Prostate gland (tissue), 2 donors: Measurements from ENCODE around the gene RFNG. TPM values are rescaled to one million over a fixed set of nuclear protein-coding genes. Genes with fewer than 3 reads are reported as not detected.

Source experiments
- DNase-seq: peaks from one replicate; pipeline ENCODE4 v3.0.0-alpha.2; 2019; ENCODE audit warnings: low spot score
- H3K27ac ChIP-seq, 2 donors: fragments of 200-600 bp; sonication (generic); 2 replicates each; pipeline ENCODE4 v1.5.1; 2017 to 2019
- H3K27me3 ChIP-seq: fragments of 200-600 bp; sonication (generic); replicated peaks from 2 replicates; pipeline ENCODE4 v1.5.1; 2019; ENCODE audit not compliant: insufficient read depth
- H3K36me3 ChIP-seq, 2 donors: fragments of 200-600 bp; sonication (generic); 1 replicate in 1 of 2; 2 replicates in 1 of 2; pipeline versions ENCODE4 v1.5.1 to v1.8.1; 2017 to 2019
- H3K4me1 ChIP-seq: fragments of 200-600 bp; sonication (generic); replicated peaks from 2 replicates; pipeline ENCODE4 v1.5.1; 2019
- H3K4me3 ChIP-seq, 2 donors: fragments of 200-600 bp; sonication (generic); 2 replicates each; pipeline ENCODE4 v1.5.1; 2017 to 2019
- H3K9me3 ChIP-seq: fragments of 200-600 bp; sonication (generic); 2 replicates; pipeline ENCODE4 v1.5.1; 2017
- POLR2A ChIP-seq: fragments of 450-650 bp; IDR thresholded peaks from one replicate; pipeline ENCODE4 v1.6.1; 2016; ENCODE audit warnings: antibody characterized with exemption, mild to moderate bottlenecking
- POLR2AphosphoS5 ChIP-seq: sonication (generic); formaldehyde crosslinking; IDR thresholded peaks from one replicate; pipeline ENCODE4 v1.6.1; 2017; ENCODE audit warnings: antibody characterized with exemption
- WGBS: methylation state at CpG from one replicate; pipeline ENCODE4 v1.1.5; 2018; 5-methylcytosine and 5-hydroxymethylcytosine counted together
- intact Hi-C: fragments of 100-400 bp; cut with DNase I; formaldehyde crosslinking; loops from one replicate; pipeline ENCODE4 v1.14.2; 2022
- total RNA-seq, 2 donors: library from RNA; depleted of rRNA; stranded (reverse); fragments of >200 nt; gene quantifications; one replicate each; pipeline ENCODE4 v1.1.0, GENCODE V29; 2016
- TF ChIP-seq, protein P1 (sequence below), 4 experiments: fragments of 200-600 bp in 2 of 4; fragments of 450-650 bp in 2 of 4; sonication (generic) in 2 of 4; IDR thresholded peaks; 1 replicate in 3 of 4; 2 replicates in 1 of 4; pipeline ENCODE4 v1.5.1; 2016 to 2019; ENCODE audit warnings: antibody characterized with exemption in 4 of 4, mild to moderate bottlenecking in 2 of 4, moderate library complexity in 2 of 4

The RFNG gene, protein sequence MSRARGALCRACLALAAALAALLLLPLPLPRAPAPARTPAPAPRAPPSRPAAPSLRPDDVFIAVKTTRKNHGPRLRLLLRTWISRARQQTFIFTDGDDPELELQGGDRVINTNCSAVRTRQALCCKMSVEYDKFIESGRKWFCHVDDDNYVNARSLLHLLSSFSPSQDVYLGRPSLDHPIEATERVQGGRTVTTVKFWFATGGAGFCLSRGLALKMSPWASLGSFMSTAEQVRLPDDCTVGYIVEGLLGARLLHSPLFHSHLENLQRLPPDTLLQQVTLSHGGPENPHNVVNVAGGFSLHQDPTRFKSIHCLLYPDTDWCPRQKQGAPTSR
- 10 to 100 TPM; 48.8 to 92.7 TPM for total RNA-seq

DNA sequence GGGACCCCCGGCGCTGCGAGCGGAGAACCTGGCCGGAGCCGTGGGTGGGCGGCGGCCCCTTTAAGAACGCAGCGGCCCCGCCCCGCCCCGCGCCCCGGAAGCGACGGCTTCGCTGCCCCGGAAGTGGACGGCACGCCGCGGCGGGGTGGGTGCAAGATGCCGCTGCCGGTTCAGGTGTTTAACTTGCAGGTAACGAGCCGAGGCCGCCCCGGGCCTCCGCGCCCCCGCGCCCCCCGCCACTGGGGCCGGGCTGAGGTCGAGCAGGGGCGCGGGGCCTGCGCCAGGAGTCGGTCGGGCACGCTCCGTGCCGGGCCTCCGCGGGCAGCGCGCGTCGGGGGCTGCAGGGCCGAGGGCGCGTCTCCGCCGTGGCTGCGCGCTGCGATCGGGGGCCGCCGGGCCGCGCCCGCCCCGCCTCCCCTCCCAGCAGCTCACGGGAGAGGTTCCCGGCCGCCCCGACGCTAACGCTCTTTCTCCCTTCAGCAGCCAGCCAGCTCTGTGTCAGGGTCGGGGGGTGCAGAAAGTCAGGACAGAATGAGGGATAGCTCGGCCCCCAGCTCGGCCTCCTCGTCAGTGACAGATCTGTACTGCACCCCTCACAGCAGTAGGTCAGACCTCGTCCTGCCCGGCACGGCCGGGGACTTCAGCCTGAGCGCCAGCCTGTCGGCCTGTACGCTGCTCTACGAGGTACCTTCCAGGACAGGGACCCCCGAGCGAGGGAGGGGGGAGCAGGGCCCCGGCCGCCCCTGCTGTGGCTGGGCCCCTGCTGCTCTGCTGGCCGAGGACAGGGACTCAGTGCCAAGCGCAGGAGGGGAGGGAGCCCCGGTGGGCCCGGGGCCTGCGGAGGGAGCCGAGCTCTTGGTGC lies at the start of gene RFNG, which contains the start of gene GPS1:
RFNG (minus strand) TSS at position 36 of the 862 bp plus-strand sequence. CDS start 45 bp downstream, outside the sequence.
GPS1 (plus strand) TSS at position 123 of the 862 bp plus-strand sequence; CDS start at position 157, 34 bp downstream.
- Histone ChIP-seq H3K9me3 (no peaks in the 10 kb centered on the region), H3K27me3 (no peaks in the 10 kb centered on the region), H3K27ac (peak within 1 kb of the TSS; percentile 45 to 68), H3K4me3 (peak within 1 kb of the TSS; percentile 71 to 75), H3K4me1 (peaks cover 19% of the 10 kb centered on the region), H3K36me3 (peaks cover 20 to 38% of the 10 kb centered on the region in 2 donors)
- WGBS = 2% methylated on average over 30 of the region's 94 CpGs
- intact Hi-C loops = no loop called here
- TF ChIP-seq POLR2A = peak; percentile 13
- TF ChIP-seq, protein P1, sequence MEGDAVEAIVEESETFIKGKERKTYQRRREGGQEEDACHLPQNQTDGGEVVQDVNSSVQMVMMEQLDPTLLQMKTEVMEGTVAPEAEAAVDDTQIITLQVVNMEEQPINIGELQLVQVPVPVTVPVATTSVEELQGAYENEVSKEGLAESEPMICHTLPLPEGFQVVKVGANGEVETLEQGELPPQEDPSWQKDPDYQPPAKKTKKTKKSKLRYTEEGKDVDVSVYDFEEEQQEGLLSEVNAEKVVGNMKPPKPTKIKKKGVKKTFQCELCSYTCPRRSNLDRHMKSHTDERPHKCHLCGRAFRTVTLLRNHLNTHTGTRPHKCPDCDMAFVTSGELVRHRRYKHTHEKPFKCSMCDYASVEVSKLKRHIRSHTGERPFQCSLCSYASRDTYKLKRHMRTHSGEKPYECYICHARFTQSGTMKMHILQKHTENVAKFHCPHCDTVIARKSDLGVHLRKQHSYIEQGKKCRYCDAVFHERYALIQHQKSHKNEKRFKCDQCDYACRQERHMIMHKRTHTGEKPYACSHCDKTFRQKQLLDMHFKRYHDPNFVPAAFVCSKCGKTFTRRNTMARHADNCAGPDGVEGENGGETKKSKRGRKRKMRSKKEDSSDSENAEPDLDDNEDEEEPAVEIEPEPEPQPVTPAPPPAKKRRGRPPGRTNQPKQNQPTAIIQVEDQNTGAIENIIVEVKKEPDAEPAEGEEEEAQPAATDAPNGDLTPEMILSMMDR (IDR thresholded peaks at IDR 0.05) = no peak
- peak; percentile 74 for TF ChIP-seq POLR2AphosphoS5
- peak; percentile 69 for DNase-seq

- H3K4me1 ChIP-seq = peaks cover 58% of the 10 kb centered on the region
- H3K9me3 ChIP-seq = no peaks in the 10 kb centered on the region
- intact Hi-C loops = no loop called here
- H3K4me3 ChIP-seq = no peak overlapping the region
- H3K36me3 ChIP-seq = no peaks in the 10 kb centered on the region
- 55% methylated on average over 9 of the region's 10 CpGs for WGBS
- peak; percentile 80 for DNase-seq
- no peak for TF ChIP-seq POLR2A
- TF ChIP-seq POLR2AphosphoS5 = peak; percentile 64
- H3K27me3 ChIP-seq = no peaks in the 10 kb centered on the region
- H3K27ac ChIP-seq = peak overlapping the region; percentile 98 to 99
These were observed 49.7 kb upstream of the RFNG start for GRCh38 chr17:82101301-82101715.

DNA sequence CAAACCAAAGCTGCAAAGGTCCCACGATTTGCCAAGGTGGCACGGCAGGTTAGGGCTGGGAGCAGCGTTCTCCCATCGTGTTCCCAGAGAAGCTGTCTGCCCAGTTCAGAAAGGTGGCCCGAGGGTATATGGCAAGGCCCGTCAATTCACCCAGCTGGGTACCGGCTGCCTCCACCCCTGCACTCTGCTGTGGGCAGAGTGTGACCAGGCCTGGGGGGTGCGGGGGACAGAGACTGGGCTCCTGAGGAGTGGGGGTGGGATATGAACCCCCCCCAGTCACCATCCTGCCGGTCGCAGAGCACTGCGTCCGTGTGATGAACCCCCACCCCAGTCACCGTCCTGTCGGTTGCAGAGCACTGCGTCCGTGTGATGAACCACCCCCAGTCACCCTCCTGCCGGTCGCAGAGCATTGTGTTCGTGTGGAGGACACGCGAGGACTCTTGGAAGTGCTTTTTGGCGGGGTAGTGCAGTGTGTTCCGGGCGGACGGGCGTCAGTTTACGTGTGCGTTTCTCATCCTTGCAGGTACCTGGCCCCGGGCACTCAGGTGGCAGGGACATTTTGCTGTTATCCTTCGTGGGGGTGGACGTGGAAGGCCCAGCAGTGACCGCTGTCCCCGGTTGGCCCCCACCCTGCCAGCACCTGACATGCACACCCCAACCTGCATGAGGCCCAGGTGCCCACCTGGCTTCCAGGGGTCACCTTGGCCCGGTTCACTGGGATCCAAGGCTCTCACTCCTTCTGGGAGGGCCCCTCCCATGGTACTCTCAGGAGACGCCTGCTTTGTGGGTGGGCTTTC lies 49.1 kb upstream of the RFNG start:
- H3K4me3 ChIP-seq = no peak overlapping the region
- 64% methylated on average over 34 of the region's 35 CpGs for WGBS
- H3K4me1 ChIP-seq = peaks cover 52% of the 10 kb centered on the region
- intact Hi-C loops = no loop called here
- TF ChIP-seq POLR2AphosphoS5 = no peak
- no peak for TF ChIP-seq POLR2A
- TF ChIP-seq, protein P1 (IDR thresholded peaks at IDR 0.05) = no peak
- peak overlapping the region; percentile 98 to 99 for H3K27ac ChIP-seq
- H3K36me3 ChIP-seq = peaks cover 0 to 4% of the 10 kb centered on the region in 2 donors
- H3K9me3 ChIP-seq = no peaks in the 10 kb centered on the region
- H3K27me3 ChIP-seq = no peaks in the 10 kb centered on the region
- DNase-seq = no peak

- H3K9me3 ChIP-seq = no peaks in the 10 kb centered on the region
- H3K4me1 ChIP-seq = peaks cover 43% of the 10 kb centered on the region
- intact Hi-C loops = loop anchor here (5.0 kb wide), 1 partner anchor 62 kb away; the partner anchor contains the start of gene DCXR
- H3K36me3 ChIP-seq = peaks cover 9 to 19% of the 10 kb centered on the region in 2 donors
- 22% methylated on average over 48 of the region's 80 CpGs for WGBS
- DNase-seq = no peak
- peak overlapping the region; percentile 91 to 98 for H3K4me3 ChIP-seq
- TF ChIP-seq POLR2A (no peak), POLR2AphosphoS5 (no peak)
- TF ChIP-seq, protein P1 (IDR thresholded peaks at IDR 0.05) = no peak
- no peaks in the 10 kb centered on the region for H3K27me3 ChIP-seq
- H3K27ac ChIP-seq = peak overlapping the region; percentile 98 to 99
These were observed 47.5 kb upstream of the RFNG start for GRCh38 chr17:82098939-82099763.
